Measurements from ENCODE around the gene NOP56. TPM values are rescaled to one million over a fixed set of nuclear protein-coding genes. Genes with fewer than 3 reads are reported as not detected.

The NOP56 gene, protein sequence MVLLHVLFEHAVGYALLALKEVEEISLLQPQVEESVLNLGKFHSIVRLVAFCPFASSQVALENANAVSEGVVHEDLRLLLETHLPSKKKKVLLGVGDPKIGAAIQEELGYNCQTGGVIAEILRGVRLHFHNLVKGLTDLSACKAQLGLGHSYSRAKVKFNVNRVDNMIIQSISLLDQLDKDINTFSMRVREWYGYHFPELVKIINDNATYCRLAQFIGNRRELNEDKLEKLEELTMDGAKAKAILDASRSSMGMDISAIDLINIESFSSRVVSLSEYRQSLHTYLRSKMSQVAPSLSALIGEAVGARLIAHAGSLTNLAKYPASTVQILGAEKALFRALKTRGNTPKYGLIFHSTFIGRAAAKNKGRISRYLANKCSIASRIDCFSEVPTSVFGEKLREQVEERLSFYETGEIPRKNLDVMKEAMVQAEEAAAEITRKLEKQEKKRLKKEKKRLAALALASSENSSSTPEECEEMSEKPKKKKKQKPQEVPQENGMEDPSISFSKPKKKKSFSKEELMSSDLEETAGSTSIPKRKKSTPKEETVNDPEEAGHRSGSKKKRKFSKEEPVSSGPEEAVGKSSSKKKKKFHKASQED
- 100 to 1,000 TPM; 254 to 274 TPM for total RNA-seq
- total RNA-seq, result 213 to 231 reads per million in 2 donors

DNA sequence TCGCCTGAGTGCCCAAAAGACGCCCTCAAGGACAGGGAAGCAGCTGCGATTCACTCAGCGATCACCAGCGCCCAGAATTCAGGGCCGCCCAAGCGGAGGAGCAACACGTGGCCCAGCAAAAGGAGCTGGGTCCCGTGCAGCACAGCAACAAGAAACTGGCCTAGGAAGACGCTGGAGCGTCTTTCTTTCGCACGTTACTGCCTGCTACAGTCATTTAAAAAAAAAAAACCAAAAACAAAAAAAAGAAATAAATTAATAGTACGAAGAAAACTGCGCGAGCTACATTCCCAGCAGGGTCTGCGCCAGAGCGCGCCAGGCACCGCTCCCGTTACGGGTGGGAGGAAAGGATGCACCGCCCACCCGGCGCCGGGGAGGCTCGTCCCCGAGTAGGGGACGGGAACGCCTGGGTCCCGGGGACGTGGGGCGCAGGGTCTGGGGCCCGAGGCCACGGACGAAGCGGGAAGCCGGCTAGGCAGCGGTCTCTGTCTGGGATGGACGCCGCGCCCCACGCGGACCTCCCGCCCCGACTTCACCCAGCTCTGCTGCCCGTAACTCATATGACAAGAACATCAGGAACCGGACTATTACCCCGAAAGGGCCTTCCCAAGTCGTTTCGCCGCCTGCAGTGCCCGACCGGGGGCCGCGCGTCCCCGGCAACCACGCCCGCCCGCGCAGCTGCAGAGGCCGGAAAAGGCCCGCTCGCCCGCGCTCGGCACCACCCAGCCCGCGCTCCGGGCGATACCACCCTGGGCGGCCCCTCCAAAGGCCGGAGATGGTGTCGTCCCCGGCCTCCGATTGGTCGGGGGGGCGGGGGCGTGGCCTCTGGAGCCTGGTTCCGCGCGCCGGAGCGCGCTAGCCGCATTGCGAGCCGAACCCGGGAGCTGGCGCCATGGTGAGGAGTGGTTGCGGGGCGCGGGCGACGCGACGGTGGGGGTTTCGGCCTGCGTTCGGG, at the start of gene NOP56:
Gene NOP56 (plus strand): TSS at position 861 of the 952 bp plus-strand sequence. CDS start 29 bp downstream, at position 890.
- Mint-ChIP-seq H3K36me3 (ENCODE audit: low read depth) (no peaks in the 10 kb centered on the region), H3K4me3 (peak within 1 kb of the TSS; percentile 91), H3K27me3 (no peaks in the 10 kb centered on the region), H3K4me1 (peaks cover 20% of the 10 kb centered on the region), H3K27ac (peak within 1 kb of the TSS; percentile 91)
- ATAC-seq (peak; percentile 91), DNase-seq (peak; percentile 90 to 97 (median 94))
- no peaks in the 10 kb centered on the region for H3K9me3 ChIP-seq (ENCODE audit: control insufficient read depth, low read length, poor library complexity, severe bottlenecking)

DNA sequence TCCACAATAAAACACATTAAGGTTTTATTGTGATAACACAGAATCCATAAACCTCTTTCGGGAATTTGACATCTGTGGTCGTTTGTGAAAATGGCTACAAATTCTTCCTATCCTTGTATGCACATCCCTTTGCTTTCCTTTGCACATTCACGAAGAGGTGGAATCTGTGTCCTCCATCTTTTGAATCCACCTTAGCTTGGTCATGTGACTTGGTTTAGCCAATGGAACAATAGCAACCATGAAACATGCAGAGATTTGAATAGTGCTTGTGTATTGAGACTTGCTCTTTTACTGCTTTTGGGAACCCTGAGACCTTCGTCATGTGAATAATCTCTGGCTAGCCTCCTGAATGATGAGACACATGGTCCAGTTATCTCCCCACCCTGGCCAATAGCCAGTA, 49.7 kb upstream of the NOP56 start:
- ATAC-seq (no peak), DNase-seq (no peak)
- H3K9me3 ChIP-seq (ENCODE audit: control insufficient read depth, low read length, poor library complexity, severe bottlenecking), result peaks cover 6% of the 10 kb centered on the region
- H3K4me3 Mint-ChIP-seq, result no peak overlapping the region
- H3K4me1 Mint-ChIP-seq, result no peaks in the 10 kb centered on the region
- H3K27me3 Mint-ChIP-seq, result peaks cover 14% of the 10 kb centered on the region
- H3K27ac Mint-ChIP-seq, result no peak overlapping the region
- peaks cover 2% of the 10 kb centered on the region for H3K36me3 Mint-ChIP-seq (ENCODE audit: low read depth)

DNA sequence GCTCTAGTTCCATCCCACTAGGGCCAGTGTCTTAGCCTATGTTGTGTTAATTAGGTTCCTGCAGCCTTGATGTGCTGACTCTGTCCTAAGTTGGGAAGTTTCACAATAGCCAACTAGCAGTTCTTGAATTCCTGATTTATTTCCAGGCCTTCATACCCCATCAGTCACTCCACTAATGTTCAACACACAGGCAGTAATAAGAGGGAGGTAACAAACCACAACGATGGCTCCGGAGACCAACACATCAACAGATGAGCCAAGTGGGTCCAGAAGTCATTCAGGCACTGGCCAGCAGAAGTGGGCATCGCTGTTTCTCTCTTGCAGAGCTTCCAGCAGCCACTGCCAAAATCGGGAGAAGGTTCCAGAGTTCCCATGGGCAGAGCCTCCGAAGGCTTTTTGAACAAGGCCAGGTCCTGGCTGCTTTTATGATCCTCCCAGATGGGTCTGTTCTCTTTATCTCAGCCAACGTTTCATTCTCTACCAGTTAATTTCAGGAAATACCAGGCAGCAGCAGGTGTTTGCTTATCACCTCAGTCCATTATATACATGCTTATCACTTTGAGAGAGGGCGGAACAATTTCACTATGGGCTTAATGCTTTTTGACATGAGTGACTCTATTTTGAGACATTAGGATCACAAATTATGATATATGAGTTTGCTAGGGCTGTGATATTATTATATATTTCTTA, 48.5 kb upstream of the NOP56 start:
- no peak for DNase-seq
- peaks cover 8% of the 10 kb centered on the region for H3K27me3 Mint-ChIP-seq
- no peaks in the 10 kb centered on the region for H3K4me1 Mint-ChIP-seq
- peaks cover 6% of the 10 kb centered on the region for H3K9me3 ChIP-seq (ENCODE audit: control insufficient read depth, low read length, poor library complexity, severe bottlenecking)
- H3K27ac Mint-ChIP-seq, result no peak overlapping the region
- peaks cover 2% of the 10 kb centered on the region for H3K36me3 Mint-ChIP-seq (ENCODE audit: low read depth)
- no peak for ATAC-seq
- no peak overlapping the region for H3K4me3 Mint-ChIP-seq

DNA sequence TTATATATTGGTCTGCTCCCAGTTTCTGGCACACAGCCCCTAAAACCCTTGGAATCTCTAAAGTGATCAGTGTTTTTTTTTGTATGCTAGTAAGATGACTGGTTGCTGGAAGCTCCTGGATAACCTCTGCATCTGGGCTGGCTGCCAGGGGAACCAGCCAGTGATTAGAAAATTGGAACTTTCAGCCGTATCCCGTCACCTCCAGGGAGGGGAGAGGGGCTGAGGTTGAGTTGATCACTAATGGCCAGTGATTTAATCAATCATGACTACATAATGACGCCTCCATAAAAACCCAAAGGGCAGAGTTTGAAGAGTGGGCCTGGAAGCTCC, 48.0 kb upstream of the NOP56 start:
- no peak overlapping the region for H3K4me3 Mint-ChIP-seq
- peaks cover 6% of the 10 kb centered on the region for H3K9me3 ChIP-seq (ENCODE audit: control insufficient read depth, low read length, poor library complexity, severe bottlenecking)
- peaks cover 10% of the 10 kb centered on the region for H3K27me3 Mint-ChIP-seq
- ATAC-seq, result no peak
- H3K36me3 Mint-ChIP-seq (ENCODE audit: low read depth), result peaks cover 2% of the 10 kb centered on the region
- no peak for DNase-seq
- no peaks in the 10 kb centered on the region for H3K4me1 Mint-ChIP-seq
- no peak overlapping the region for H3K27ac Mint-ChIP-seq

DNA sequence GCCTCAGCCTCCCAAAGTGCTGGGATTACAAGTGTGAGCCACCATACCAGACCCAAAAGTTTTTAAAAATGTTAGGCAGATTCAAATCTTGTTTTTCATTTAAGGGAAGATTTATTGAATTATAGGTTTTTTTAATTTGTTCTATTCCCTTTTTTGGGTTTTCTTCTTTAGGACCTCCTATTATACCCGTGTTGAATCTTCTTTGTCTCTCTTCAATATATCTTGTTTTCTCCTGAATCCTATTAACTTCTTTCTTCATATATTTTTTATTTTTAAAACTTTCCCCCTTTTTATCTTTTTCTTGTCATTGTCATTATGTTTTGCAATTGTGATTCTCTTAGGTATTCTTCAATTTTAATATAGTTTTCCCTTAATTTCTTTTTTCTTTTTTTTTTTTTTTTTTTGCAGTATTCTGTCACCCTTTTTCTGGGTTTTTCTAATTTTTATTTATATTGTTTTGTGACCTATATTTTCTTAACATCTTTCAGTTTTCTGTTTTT, 45.9 kb upstream of the NOP56 start:
- peaks cover 6% of the 10 kb centered on the region for H3K9me3 ChIP-seq (ENCODE audit: control insufficient read depth, low read length, poor library complexity, severe bottlenecking)
- H3K36me3 Mint-ChIP-seq (ENCODE audit: low read depth), result peaks cover 6% of the 10 kb centered on the region
- DNase-seq, result no peak
- no peak overlapping the region for H3K4me3 Mint-ChIP-seq
- H3K27ac Mint-ChIP-seq, result no peak overlapping the region
- ATAC-seq, result no peak
- peaks cover 15% of the 10 kb centered on the region for H3K27me3 Mint-ChIP-seq
- H3K4me1 Mint-ChIP-seq, result no peaks in the 10 kb centered on the region

DNA sequence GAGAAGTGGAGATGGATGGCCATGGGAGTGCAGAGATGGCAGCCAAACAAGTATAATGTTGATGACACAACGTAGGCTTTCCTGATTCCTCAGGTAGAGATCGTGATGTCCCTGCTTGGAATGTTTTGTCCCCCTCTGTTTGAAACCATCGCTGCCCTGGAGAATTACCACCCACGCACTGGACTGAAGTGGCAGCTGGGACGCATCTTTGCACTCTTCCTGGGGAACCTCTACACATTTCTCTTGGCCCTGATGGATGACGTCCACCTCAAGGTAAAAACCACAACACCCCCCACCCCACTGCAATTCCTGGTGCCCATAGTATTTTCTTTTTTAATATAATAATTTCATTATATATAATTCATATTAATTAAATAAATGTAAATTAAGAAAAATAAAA, 42.1 kb upstream of the NOP56 start:
- peaks cover 6% of the 10 kb centered on the region for H3K9me3 ChIP-seq (ENCODE audit: control insufficient read depth, low read length, poor library complexity, severe bottlenecking)
- H3K27ac Mint-ChIP-seq, result no peak overlapping the region
- peaks cover 37% of the 10 kb centered on the region for H3K27me3 Mint-ChIP-seq
- DNase-seq (no peak), ATAC-seq (no peak)
- no peak overlapping the region for H3K4me3 Mint-ChIP-seq
- H3K4me1 Mint-ChIP-seq, result no peaks in the 10 kb centered on the region
- peaks cover 9% of the 10 kb centered on the region for H3K36me3 Mint-ChIP-seq (ENCODE audit: low read depth)

DNA sequence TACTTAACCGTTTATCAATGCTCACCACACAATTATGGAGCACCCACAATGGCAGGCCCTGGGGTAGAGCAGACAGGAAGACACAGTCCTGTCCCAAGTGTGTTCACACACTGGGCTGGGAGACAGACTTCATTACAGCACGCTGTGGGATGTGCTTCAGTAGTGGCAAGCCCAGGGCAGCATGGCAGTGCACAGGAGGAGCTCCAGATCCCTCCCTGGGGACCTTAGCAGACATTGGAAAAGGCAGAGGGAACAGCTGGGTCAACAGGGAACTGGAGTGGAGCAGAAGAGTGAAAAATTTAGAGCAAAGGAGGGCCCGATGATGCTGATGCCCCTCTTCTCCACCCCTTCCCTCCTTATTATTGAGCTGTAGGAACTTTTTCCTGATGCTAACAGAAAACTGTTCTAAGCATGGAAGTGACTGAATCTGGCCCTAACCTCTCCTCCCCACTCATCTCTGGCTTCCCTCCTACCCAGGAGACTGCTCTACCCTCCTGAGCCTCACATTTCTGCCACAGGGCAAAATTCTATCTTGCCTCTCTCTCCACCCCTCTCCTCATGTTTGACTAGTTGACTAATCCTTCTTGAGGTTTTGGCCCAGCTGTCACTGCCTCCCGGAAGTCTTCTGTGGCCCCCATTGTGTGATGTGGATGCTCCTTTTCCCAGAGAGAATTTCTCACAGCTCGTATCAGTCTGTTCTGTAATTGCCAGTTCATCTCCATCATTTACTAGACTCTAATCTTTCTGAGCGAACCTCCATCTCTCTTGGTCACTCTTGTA, 41.3 kb upstream of the NOP56 start:
- ATAC-seq (no peak), DNase-seq (no peak)
- H3K36me3 Mint-ChIP-seq (ENCODE audit: low read depth), result peaks cover 9% of the 10 kb centered on the region
- no peak overlapping the region for H3K27ac Mint-ChIP-seq
- H3K27me3 Mint-ChIP-seq, result peaks cover 45% of the 10 kb centered on the region
- no peak overlapping the region for H3K4me3 Mint-ChIP-seq
- H3K4me1 Mint-ChIP-seq, result no peaks in the 10 kb centered on the region
- H3K9me3 ChIP-seq (ENCODE audit: control insufficient read depth, low read length, poor library complexity, severe bottlenecking), result peaks cover 6% of the 10 kb centered on the region

DNA sequence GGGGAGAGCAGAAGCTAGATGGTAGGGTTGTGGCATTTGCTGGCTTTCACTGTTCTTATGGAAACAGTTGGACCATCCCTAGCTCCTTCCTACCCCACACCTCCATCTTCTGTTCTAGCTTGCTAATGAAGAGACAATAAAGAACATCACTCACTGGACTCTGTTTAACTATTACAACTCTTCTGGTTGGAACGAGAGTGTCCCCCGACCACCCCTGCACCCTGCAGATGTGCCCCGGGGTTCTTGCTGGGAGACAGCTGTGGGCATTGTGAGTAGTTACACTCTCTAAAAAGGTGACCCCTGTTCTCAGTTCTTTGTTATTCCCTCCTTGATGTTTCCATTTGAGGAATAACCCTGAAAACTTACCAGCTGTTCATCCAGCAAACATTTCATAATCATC, 40.4 kb upstream of the NOP56 start:
- Mint-ChIP-seq H3K4me1 (peaks cover 3% of the 10 kb centered on the region), H3K27me3 (peaks cover 53% of the 10 kb centered on the region), H3K36me3 (ENCODE audit: low read depth) (peaks cover 9% of the 10 kb centered on the region), H3K27ac (no peak overlapping the region), H3K4me3 (no peak overlapping the region)
- no peak for DNase-seq
- no peak for ATAC-seq
- peaks cover 5% of the 10 kb centered on the region for H3K9me3 ChIP-seq (ENCODE audit: control insufficient read depth, low read length, poor library complexity, severe bottlenecking)

DNA sequence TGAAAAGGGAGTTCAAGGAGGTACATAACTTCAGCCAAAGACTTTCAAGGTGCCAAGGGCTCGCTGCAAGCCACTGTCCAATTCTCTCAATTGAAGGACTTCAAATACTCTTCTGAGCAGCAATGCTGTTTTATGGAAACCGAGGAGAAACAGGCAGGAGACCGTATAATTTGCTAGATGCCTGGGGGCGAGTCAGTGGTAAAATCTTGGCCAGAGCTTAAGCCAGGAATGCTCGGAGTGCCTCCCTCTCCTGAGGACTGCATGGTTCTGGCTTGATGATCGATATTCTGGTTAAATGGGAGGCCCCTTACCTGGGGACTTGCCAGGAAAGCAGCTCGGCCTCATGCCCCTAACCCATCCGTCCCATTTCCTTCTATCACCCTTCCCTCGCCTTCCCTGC, 35.8 kb upstream of the NOP56 start:
- no peaks in the 10 kb centered on the region for H3K9me3 ChIP-seq (ENCODE audit: control insufficient read depth, low read length, poor library complexity, severe bottlenecking)
- Mint-ChIP-seq H3K27ac (no peak overlapping the region), H3K4me1 (peaks cover 3% of the 10 kb centered on the region), H3K27me3 (peaks cover 66% of the 10 kb centered on the region), H3K36me3 (ENCODE audit: low read depth) (peaks cover 2% of the 10 kb centered on the region), H3K4me3 (no peak overlapping the region)
- DNase-seq, result no peak
- no peak for ATAC-seq

DNA sequence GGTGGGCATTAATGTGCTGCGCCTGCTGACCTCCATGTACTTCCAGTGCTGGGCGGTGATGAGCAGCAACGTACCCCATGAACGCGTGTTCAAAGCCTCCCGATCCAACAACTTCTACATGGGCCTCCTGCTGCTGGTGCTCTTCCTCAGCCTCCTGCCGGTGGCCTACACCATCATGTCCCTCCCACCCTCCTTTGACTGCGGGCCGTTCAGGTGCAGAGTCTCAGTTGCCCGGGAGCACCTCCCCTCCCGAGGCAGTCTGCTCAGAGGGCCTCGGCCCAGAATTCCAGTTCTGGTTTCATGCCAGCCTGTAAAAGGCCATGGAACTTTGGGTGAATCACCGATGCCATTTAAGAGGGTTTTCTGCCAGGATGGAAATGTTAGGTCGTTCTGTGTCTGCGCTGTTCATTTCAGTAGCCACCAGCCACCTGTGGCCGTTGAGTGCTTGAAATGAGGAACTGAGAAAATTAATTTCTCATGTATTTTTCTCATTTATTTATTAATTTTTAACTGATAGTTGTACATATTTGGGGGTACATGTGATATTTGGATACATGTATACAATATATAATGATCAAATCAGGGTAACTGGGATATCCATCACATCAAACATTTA, 35.2 kb upstream of the NOP56 start:
- ATAC-seq, result no peak
- DNase-seq, result no peak
- no peak overlapping the region for H3K27ac Mint-ChIP-seq
- H3K27me3 Mint-ChIP-seq, result peaks cover 60% of the 10 kb centered on the region
- H3K4me1 Mint-ChIP-seq, result peaks cover 3% of the 10 kb centered on the region
- no peak overlapping the region for H3K4me3 Mint-ChIP-seq
- no peaks in the 10 kb centered on the region for H3K9me3 ChIP-seq (ENCODE audit: control insufficient read depth, low read length, poor library complexity, severe bottlenecking)
- H3K36me3 Mint-ChIP-seq (ENCODE audit: low read depth), result peaks cover 2% of the 10 kb centered on the region

DNA sequence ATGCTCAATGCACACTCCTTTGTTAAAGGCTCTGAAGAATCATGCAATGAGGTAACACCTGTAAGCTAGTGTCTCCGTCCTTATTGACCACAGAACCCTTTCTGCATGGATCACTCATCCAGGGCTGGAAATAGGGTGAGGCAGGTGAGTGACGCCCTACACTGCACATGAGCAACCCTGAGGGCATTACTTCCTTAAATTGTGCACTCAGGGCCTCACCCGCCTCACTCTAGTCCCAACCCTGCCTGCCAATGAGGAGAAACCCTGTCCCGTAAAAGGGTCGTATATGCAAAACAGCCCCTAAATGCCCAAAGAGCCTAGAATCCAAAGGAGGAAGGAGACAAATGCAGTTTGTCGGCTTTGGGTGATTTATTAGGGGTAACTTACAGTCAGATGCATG, 33.6 kb upstream of the NOP56 start:
- peaks cover 2% of the 10 kb centered on the region for H3K36me3 Mint-ChIP-seq (ENCODE audit: low read depth)
- no peak overlapping the region for H3K27ac Mint-ChIP-seq
- peaks cover 3% of the 10 kb centered on the region for H3K4me1 Mint-ChIP-seq
- DNase-seq, result no peak
- H3K9me3 ChIP-seq (ENCODE audit: control insufficient read depth, low read length, poor library complexity, severe bottlenecking), result no peaks in the 10 kb centered on the region
- peaks cover 50% of the 10 kb centered on the region for H3K27me3 Mint-ChIP-seq
- H3K4me3 Mint-ChIP-seq, result no peak overlapping the region
- no peak for ATAC-seq

DNA sequence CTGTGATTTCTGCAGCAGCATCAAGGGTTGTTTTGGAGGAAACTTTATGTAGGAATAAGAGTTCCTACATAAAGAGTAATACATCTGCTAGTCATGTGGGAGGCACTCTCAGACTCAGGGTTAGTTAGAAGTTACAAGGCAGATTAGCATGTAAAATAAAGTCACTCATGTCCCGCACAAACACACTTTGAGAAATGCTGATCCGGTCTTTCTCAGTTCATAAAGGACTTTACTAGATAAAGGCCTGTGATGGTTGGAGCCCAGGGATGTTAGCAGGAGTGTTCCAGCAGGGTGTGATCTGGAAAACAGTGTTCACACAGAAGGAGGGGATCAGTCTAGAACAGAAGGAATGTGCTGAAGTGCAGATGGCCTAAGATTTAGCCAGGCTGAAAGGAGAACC, 33.1 kb upstream of the NOP56 start:
- Mint-ChIP-seq H3K4me1 (peaks cover 3% of the 10 kb centered on the region), H3K27me3 (peaks cover 48% of the 10 kb centered on the region), H3K4me3 (no peak overlapping the region), H3K36me3 (ENCODE audit: low read depth) (peaks cover 2% of the 10 kb centered on the region), H3K27ac (no peak overlapping the region)
- H3K9me3 ChIP-seq (ENCODE audit: control insufficient read depth, low read length, poor library complexity, severe bottlenecking), result no peaks in the 10 kb centered on the region
- ATAC-seq (no peak), DNase-seq (no peak)

Measured in T-helper 17 cell (primary cell).